PC-9 (cell line): ENCODE data around the gene ARHGEF28.

Experiments
- EZH2 ChIP-seq: fragments of 200-600 bp; sonication (generic); IDR thresholded peaks from 2 replicates; pipeline ENCODE4 v1.8.0; 2017; ENCODE audit warnings: antibody characterized with exemption, low read depth
- TF ChIP-seq, protein P1 (sequence below): fragments of 200-600 bp; sonication (generic); conservative IDR thresholded peaks from 2 replicates; pipeline ENCODE4 v1.6.1; 2017; ENCODE audit warnings: mixed run types, antibody characterized with exemption, mild to moderate bottlenecking, moderate library complexity

DNA sequence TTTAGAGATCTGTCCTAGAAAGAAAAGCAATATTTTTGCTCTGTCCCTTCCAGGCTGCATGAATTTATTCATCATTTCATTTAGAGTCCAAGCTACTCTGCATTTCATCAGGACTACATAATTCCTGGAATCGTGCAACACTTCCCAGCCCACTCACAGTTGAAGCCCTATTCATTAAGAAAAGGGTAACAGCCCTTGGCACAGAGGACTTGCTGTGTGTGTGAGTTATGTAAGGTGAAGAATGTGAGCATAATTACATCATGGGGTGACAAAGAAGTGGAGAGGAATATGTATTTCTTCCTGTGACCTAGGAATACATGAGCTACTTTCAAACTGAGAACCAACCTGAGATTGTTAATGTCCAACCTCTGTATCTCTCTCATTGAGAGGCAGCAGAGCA, 317.4 kb downstream of the ARHGEF28 start:
- TF ChIP-seq, protein P1, sequence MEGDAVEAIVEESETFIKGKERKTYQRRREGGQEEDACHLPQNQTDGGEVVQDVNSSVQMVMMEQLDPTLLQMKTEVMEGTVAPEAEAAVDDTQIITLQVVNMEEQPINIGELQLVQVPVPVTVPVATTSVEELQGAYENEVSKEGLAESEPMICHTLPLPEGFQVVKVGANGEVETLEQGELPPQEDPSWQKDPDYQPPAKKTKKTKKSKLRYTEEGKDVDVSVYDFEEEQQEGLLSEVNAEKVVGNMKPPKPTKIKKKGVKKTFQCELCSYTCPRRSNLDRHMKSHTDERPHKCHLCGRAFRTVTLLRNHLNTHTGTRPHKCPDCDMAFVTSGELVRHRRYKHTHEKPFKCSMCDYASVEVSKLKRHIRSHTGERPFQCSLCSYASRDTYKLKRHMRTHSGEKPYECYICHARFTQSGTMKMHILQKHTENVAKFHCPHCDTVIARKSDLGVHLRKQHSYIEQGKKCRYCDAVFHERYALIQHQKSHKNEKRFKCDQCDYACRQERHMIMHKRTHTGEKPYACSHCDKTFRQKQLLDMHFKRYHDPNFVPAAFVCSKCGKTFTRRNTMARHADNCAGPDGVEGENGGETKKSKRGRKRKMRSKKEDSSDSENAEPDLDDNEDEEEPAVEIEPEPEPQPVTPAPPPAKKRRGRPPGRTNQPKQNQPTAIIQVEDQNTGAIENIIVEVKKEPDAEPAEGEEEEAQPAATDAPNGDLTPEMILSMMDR = no peak
- TF ChIP-seq EZH2 = no peak
